ENCODE results near the gene RNASE7. TPM values are rescaled to one million over a fixed set of nuclear protein-coding genes. Genes with fewer than 3 reads are reported as not detected.
"Not testable (repeated sequence)": the region's sequence is repeated elsewhere in the genome, so short reads cannot be mapped to it uniquely, and the experiment has no call there.

The RNASE7 gene
- total RNA-seq, 2 experiments from 2014 or later: not detected

DNA sequence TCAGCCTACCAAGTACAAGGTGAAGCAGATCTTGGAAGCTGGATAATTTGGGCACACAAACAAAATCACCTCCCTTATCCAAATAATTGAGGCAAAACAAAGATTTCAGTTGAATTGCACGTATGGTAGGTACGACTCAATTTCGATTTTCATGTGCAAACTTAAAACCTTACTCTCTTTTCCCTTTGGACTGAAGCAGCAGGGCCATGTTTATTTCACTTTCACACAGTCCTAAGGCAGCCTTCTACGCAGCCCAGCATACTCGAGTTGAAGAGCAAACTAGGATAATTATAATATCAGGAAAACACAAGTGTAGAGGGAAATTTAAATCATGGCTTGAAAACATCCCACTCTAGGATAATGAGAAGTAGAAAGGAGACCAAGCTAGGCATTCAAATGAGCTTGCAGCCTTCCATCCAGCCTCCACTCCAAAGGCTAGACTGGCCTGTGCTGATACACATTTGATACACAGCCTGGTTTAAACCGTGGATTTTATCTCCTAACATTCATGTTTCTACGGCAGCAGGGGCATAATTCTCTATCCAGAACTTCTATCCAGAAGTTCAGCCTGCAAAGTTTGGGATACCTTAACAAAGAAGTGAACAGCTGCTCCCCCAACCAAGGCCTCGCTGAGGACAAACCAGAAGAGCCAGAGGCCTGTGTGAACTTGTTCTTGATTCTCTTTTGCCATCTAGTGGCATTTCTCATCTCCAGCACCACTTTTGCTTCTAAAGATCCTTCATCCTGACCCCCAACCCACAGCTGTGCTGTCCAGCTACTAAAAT is 2.4 kb upstream of the RNASE7 start:
- peaks cover 12% of the 10 kb centered on the region for H3K27me3 Mint-ChIP-seq
- peak; percentile 32 for DNase-seq

DNA sequence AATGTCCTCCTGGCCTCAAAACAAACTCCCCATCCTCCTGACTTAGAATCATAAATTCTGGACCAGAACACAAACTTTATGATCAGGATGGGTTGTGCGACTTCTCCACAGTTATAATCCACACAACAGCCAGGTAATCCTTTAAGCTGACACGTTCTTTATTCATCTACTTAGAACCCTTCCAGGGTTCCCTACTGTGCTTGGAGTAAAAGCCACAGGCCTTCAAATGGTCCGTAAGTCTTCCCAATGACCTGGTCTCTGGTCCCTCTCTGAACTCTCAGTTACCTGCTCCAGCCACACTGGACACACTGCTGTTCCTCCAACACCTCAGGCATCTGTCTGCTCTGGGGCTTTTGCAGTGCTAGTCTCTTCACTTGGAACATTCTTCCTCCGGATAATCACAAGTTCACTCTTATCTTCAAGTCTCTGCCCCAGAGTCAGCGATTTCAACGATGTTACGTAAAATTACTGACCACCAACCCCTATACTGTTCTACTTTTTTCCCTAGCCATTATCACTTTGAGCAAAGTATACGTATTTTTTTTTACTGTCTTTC is 1.7 kb upstream of the RNASE7 start:
- H3K27ac Mint-ChIP-seq: no peak overlapping the region
- peaks cover 16% of the 10 kb centered on the region for H3K27me3 Mint-ChIP-seq
- ChIA-PET CTCF (interaction anchor here (1.2 to 3.2 kb wide), 4 partner anchors 23 to 42 kb away, joined by 3 to 30 read pairs (median 3); partner anchors contain the start of gene SLC39A2), POLR2A (no interaction called here)
- H3K36me3 Mint-ChIP-seq (ENCODE audit: low read depth): no peaks in the 10 kb centered on the region
- DNase-seq: no peak
- H3K4me1 Mint-ChIP-seq: peaks cover 5% of the 10 kb centered on the region
- no peak overlapping the region for H3K4me3 Mint-ChIP-seq
- H3K9me3 Mint-ChIP-seq: no peaks in the 10 kb centered on the region

More for the DNA sequence above, 2.4 kb upstream of the RNASE7 start:
- peaks cover 5% of the 10 kb centered on the region for H3K4me1 Mint-ChIP-seq
- H3K9me3 Mint-ChIP-seq: no peaks in the 10 kb centered on the region
- CTCF ChIA-PET: interaction anchor here (0.7 to 3.2 kb wide), 5 partner anchors 10 to 41 kb away, joined by 3 to 30 read pairs (median 3); partner anchors contain the start of genes SLC39A2 and TPPP2
- H3K36me3 Mint-ChIP-seq (ENCODE audit: low read depth): no peaks in the 10 kb centered on the region
- H3K4me3 Mint-ChIP-seq: no peak overlapping the region
- H3K27ac Mint-ChIP-seq: no peak overlapping the region
- POLR2A ChIA-PET: no interaction called here

DNA sequence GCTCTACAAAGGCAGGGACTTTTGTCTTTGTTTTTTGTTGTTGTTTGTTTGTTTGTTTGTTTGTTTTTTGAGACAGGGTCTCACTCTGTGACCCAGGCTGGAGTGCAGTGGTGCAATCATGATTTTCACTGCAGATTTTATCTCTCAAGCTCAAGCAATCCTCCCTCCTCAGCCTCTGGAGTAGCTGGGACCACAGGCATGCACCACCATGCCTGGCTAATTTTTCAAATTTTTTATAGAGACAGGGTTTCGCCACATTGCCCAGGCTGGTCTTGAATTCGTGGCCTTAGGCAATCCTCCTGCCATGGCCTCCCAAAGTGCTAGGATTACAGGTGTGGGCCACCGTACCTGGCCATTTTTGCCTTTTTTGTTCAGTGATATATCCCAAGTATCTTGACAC is 1.2 kb upstream of the RNASE7 start:
- CTCF ChIA-PET: interaction anchor here (1.2 to 3.2 kb wide), 3 partner anchors 26 to 42 kb away, joined by 3 to 30 read pairs (median 3); partner anchors contain the start of gene SLC39A2
- DNase-seq: not testable (repeated sequence)

DNA sequence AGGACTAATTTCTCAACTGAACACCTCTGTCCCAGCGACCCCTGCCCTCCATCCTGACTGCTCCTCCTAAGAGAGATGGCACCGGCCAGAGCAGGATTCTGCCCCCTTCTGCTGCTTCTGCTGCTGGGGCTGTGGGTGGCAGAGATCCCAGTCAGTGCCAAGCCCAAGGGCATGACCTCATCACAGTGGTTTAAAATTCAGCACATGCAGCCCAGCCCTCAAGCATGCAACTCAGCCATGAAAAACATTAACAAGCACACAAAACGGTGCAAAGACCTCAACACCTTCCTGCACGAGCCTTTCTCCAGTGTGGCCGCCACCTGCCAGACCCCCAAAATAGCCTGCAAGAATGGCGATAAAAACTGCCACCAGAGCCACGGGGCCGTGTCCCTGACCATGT is 756 bp downstream of the RNASE7 start:
- H3K9me3 Mint-ChIP-seq: no peaks in the 10 kb centered on the region
- CTCF ChIA-PET: interaction anchor here (0.6 to 2.8 kb wide), 5 partner anchors 10 to 62 kb away, joined by 3 to 13 read pairs (median 5); no protein-coding TSS in a partner anchor
- no peak overlapping the region for H3K4me3 Mint-ChIP-seq
- POLR2A ChIA-PET: no interaction called here
- DNase-seq: no peak
- peaks cover 19% of the 10 kb centered on the region for H3K27me3 Mint-ChIP-seq
- H3K27ac Mint-ChIP-seq: no peak overlapping the region
- H3K4me1 Mint-ChIP-seq: peaks cover 5% of the 10 kb centered on the region
- no peaks in the 10 kb centered on the region for H3K36me3 Mint-ChIP-seq (ENCODE audit: low read depth)

More for the DNA sequence above, 1.2 kb upstream of the RNASE7 start:
- peaks cover 17% of the 10 kb centered on the region for H3K27me3 Mint-ChIP-seq
- H3K9me3 Mint-ChIP-seq; H3K4me1 Mint-ChIP-seq; H3K27ac Mint-ChIP-seq; POLR2A ChIA-PET; H3K36me3 Mint-ChIP-seq (ENCODE audit: low read depth); H3K4me3 Mint-ChIP-seq: not testable (repeated sequence)

DNA sequence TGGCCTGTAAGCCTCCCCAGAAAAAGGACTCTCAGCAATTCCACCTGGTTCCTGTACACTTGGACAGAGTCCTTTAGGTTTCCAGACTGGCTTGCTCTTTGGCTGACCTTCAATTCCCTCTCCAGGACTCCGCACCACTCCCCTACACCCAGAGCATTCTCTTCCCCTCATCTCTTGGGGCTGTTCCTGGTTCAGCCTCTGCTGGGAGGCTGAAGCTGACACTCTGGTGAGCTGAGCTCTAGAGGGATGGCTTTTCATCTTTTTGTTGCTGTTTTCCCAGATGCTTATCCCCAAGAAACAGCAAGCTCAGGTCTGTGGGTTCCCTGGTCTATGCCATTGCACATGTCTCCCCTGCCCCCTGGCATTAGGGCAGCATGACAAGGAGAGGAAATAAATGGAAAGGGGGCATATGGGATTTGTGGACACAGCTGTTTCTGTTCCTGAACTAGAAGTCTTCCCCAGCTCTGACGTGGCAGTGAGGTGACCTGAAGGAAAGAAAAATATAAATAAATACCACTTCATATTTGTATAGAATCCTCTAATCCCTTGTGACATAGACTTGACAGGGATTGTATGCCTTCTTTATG is 1.3 kb downstream of the RNASE7 start:
- CTCF ChIA-PET: interaction anchor here (0.6 to 2.8 kb wide), 7 partner anchors 10 to 61 kb away, joined by 3 to 13 read pairs (median 4); no protein-coding TSS in a partner anchor
- H3K4me1 Mint-ChIP-seq: peaks cover 5% of the 10 kb centered on the region
- H3K4me3 Mint-ChIP-seq: no peak overlapping the region
- no peak overlapping the region for H3K27ac Mint-ChIP-seq
- no peaks in the 10 kb centered on the region for H3K9me3 Mint-ChIP-seq
- no peaks in the 10 kb centered on the region for H3K36me3 Mint-ChIP-seq (ENCODE audit: low read depth)
- DNase-seq: no peak
- H3K27me3 Mint-ChIP-seq: peaks cover 18% of the 10 kb centered on the region
- POLR2A ChIA-PET: no interaction called here

DNA sequence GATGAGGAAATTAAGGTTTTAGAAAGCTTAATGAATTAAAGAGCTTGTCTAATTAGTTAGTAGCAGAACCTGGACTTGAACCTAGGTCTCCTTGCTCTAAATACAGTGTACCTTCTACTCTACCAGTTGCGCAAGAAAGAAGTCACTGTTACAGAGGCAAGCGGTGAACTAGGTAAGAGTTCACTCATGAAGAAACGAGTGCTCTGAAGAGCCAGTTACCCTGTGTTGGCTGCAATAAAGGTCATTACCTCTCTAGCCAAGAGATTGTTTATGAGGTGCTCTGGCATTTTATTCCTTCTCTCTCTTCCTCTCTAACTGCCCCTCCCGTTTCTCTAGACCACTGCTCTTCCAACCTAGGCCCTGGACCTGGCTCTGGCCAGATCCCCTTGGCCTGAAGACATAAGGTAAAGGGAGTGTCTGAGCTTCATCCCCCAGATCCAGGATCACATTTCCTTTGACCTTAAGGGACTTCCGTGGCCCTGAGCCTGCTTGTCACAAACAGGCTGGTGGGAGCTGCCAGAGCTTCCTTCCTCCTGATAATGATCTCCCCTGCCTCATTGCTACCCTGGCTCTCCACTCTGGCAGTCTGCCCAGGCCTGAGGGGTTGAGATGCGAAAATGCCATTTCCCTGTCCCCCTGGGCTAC is 1.9 kb downstream of the RNASE7 start:
- POLR2A ChIA-PET: no interaction called here
- Mint-ChIP-seq H3K27me3 (peaks cover 21% of the 10 kb centered on the region), H3K36me3 (ENCODE audit: low read depth) (no peaks in the 10 kb centered on the region), H3K27ac (no peak overlapping the region), H3K9me3 (no peaks in the 10 kb centered on the region), H3K4me1 (peaks cover 5% of the 10 kb centered on the region), H3K4me3 (no peak overlapping the region)
- no peak for DNase-seq
- CTCF ChIA-PET: interaction anchor here (0.8 to 2.8 kb wide), 7 partner anchors 9 to 61 kb away, joined by 3 to 13 read pairs (median 4); no protein-coding TSS in a partner anchor

DNA sequence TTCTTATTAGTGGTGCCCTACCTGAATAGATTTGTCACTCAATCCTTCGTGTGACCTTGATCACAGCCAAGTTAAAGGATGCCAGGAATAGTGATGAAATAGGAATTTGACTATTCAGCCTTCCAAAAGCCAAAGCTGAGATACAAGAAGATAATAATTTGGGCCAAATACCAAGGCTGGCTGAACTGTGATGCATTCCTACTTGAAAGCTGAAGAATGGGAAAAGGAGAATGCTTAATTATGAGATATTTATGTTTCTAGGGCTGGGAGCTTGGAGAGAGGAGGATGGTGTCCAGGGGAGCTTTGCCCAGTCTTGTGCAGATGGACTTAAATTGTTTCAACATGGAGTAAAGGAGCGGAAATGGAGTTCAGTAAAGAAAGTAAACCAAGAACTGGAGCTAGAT is 5.2 kb downstream of the RNASE7 start:
- Mint-ChIP-seq H3K4me1 (peaks cover 5% of the 10 kb centered on the region), H3K27me3 (peaks cover 27% of the 10 kb centered on the region), H3K36me3 (ENCODE audit: low read depth) (no peaks in the 10 kb centered on the region), H3K9me3 (no peaks in the 10 kb centered on the region), H3K27ac (no peak overlapping the region), H3K4me3 (no peak overlapping the region)
- CTCF ChIA-PET: interaction anchor here (0.7 to 3.6 kb wide), 7 partner anchors 10 to 77 kb away, joined by 3 to 8 read pairs (median 4); no protein-coding TSS in a partner anchor
- POLR2A ChIA-PET: no interaction called here
- no peak for DNase-seq

DNA sequence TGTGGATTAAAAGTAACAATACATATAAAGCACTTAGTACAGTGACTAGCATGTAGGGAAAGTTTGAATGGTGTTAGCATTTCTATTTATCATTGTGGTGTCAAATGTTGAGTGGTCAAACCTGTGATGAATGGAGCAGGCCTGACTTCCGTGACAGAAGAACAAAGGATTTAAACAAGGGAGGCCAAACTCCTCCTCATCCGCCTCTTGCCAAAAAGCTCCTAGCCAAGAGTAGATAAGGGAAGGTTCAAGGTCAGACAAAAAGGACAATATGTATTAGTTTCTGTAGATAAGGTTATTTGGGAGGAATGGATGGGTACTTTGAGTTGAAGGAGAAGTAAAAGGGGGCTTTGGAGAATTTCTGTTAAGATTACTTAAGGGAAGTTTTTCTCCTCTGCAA is 6.5 kb downstream of the RNASE7 start:
- Mint-ChIP-seq H3K4me3 (no peak overlapping the region), H3K4me1 (peaks cover 5% of the 10 kb centered on the region), H3K9me3 (no peaks in the 10 kb centered on the region), H3K27ac (no peak overlapping the region), H3K36me3 (ENCODE audit: low read depth) (no peaks in the 10 kb centered on the region), H3K27me3 (peaks cover 25% of the 10 kb centered on the region)
- ChIA-PET CTCF (interaction anchor here (0.8 to 3.6 kb wide), 4 partner anchors 34 to 77 kb away, joined by 3 to 8 read pairs (median 4); no protein-coding TSS in a partner anchor), POLR2A (no interaction called here)
- no peak for DNase-seq

DNA sequence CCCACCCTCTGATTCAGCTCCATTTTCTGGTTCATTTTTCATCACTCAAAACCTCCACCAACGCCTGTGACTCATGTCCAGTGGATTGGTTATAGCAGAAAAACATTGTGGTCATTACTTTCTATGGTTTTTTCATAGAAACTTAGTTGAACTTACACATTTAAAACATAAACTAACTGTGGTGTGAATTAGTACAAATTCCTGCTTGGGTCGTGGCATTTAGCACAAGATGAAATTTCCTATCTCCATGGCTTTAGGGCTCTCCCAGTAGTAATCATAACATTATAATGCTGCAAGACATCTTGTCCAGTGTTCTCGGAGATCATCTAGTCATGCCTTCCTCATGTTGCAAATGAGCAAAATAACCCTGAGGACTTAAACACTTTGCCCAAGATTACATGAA is 7.1 kb downstream of the RNASE7 start:
- peaks cover 25% of the 10 kb centered on the region for H3K27me3 Mint-ChIP-seq
- peaks cover 8% of the 10 kb centered on the region for H3K4me1 Mint-ChIP-seq
- H3K27ac Mint-ChIP-seq: no peak overlapping the region
- CTCF ChIA-PET: interaction anchor here (1.2 to 3.6 kb wide), 3 partner anchors 34 to 78 kb away, joined by 3 to 8 read pairs (median 4); no protein-coding TSS in a partner anchor
- H3K36me3 Mint-ChIP-seq (ENCODE audit: low read depth): no peaks in the 10 kb centered on the region
- POLR2A ChIA-PET: no interaction called here
- H3K4me3 Mint-ChIP-seq: no peak overlapping the region
- no peaks in the 10 kb centered on the region for H3K9me3 Mint-ChIP-seq
- DNase-seq: no peak

DNA sequence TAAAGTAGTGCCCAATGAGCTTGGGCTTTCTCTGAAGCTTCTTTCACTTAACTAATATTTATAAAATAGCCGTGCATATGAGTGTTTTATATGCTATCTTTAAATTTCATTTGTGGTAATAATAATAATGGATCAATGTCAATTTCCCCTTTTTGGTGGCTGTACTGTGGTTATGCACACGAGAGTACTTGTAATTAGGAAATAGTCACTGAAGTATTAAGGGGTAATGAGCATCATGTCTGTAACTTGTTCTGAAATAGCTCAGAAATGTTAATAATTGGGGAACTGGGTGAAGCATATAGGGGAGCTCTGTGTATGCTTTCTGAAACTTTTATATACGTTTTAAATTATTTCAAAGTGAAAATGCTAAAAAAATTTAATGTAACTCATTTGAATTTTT is 8.4 kb downstream of the RNASE7 start:
- Mint-ChIP-seq H3K27me3 (peaks cover 19% of the 10 kb centered on the region), H3K36me3 (ENCODE audit: low read depth) (no peaks in the 10 kb centered on the region), H3K4me1 (peaks cover 4% of the 10 kb centered on the region), H3K27ac (no peak overlapping the region), H3K9me3 (no peaks in the 10 kb centered on the region), H3K4me3 (no peak overlapping the region)
- ChIA-PET CTCF (interaction anchor here (0.6 to 1.4 kb wide), 3 partner anchors 33 to 42 kb away, joined by 3 to 4 read pairs (median 4); no protein-coding TSS in a partner anchor), POLR2A (no interaction called here)
- no peak for DNase-seq

DNA sequence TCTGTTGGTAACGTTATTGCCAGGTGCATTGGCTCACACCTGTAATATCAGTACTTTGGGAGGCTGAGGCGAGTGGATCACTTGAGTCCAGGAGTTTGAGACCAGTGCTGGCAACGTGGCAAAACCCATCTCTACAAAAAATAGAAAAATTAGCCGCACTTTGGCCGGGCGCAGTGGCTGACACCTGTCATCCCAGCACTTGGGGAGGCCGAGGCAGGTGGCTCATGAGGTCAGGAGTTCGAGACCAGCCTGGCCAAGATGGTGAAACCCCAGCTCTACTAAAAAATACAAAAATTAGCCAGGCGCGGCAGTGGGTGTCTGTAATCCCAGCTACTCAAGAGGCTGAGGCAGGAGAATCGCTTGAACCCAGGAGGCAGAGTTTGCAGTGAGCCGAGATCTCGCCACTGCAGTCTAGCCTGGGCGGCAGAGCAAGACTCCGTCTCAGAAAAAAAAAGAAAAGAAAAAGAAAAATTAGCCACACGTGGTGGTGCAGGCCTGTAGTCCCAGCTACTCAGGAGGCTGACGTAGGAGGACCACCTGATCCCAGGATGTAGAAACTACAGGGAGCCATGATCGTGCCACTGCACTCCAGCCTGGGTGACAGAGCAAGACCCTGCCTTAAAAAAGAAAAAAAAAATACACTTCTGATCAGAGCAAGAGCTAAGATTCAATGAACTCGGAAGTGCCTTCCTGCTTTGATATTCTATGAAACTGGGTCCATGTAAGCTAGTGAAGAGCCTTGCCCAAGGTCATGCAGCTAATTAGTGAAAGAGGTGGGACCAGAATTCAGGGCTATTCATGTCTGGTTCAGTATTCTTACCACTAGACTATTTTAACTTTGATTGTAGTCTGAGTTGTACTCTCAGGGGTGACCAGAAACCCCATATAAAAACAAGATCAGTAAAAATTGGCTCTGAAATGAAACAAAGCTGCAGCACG is 11.3 kb downstream of the RNASE7 start:
- H3K9me3 Mint-ChIP-seq: no peaks in the 10 kb centered on the region
- no peaks in the 10 kb centered on the region for H3K36me3 Mint-ChIP-seq (ENCODE audit: low read depth)
- POLR2A ChIA-PET: no interaction called here
- CTCF ChIA-PET: interaction anchor here (0.6 kb wide), 1 partner anchor 718 kb away, joined by 3 read pairs; no protein-coding TSS in a partner anchor
- DNase-seq: no peak
- H3K27ac Mint-ChIP-seq: no peak overlapping the region
- H3K4me3 Mint-ChIP-seq: no peak overlapping the region
- H3K4me1 Mint-ChIP-seq: peaks cover 4% of the 10 kb centered on the region
- peaks cover 14% of the 10 kb centered on the region for H3K27me3 Mint-ChIP-seq

Data from activated CD4-positive, alpha-beta T cell treated with anti-CD3 and anti-CD28 coated beads, Interleukin-2, amount 10 ng/mL, durations not matched to agents 7 days and 5 days (primary cell).